ENCODE data around the gene MPEG1. TPM values are rescaled to one million over a fixed set of nuclear protein-coding genes. Genes with fewer than 3 reads are reported as not detected.
A peak's percentile ranks its signal among the peaks of the same experiment; 100 is the strongest.

MPEG1 gene
- total and polyA plus RNA-seq, 2 of the 4 experiments (the other 2 are of a cell fraction) = not detected

DNA sequence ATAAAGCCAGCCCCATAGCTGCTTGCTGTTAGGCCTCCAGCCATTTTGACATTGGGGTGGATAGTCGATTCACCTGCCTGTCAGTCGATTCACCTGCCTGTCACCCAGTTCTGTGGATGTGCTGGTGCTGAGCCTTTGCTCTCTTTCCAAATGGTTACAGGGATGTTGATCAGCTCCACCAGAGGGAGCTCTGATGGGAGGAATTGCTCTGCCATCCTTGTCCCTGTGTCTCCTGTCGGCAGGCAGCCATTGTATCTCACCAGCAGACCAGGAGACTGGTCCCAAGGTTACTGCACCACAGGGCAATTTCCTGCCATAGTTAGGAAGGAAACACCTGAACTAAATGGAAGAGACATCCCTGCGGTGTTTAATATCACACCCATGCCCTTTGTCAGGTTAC, 6.1 kb downstream of the MPEG1 start:
- Histone ChIP-seq H2BK120ac (ENCODE audit: low read depth, low read length) (no peak overlapping the region), H2AK5ac (ENCODE audit: low read depth, low read length) (no peak overlapping the region), H2BK20ac (ENCODE audit: low read depth, low read length) (no peak overlapping the region), H3K4me3 (ENCODE audit: insufficient read depth, low read depth, low read length) (no peak overlapping the region), H3K9ac (ENCODE audit: low read depth, low read length) (no peak overlapping the region), H2BK5ac (ENCODE audit: low read depth, low read length, poor library complexity, severe bottlenecking) (no peak overlapping the region), H3K9me1 (ENCODE audit: insufficient read depth, low read length) (peaks cover 15% of the 10 kb centered on the region; the same call in 1 of the 2 replicates), H3K4me1 (ENCODE audit: control insufficient read depth, insufficient read depth, low read length) (peaks cover 13% of the 10 kb centered on the region), H3K14ac (replicated peaks; ENCODE audit: low read depth, low read length) (no peak overlapping the region), H3K23ac (ENCODE audit: low read depth, low read length) (no peak overlapping the region), H3K27me3 (ENCODE audit: control insufficient read depth, insufficient read depth, low read length) (peaks cover 6% of the 10 kb centered on the region; the same call in 1 of the 2 replicates), H3K79me1 (ENCODE audit: low read depth in 1 of 2, low read length in 2 of 2) (no peaks in the 10 kb centered on the region), H3K27ac (ENCODE audit: insufficient read depth, low read length) (no peak overlapping the region), H3K36me3 (ENCODE audit: control insufficient read depth, insufficient read depth, low read length) (peaks cover 25% of the 10 kb centered on the region), H4K5ac (ENCODE audit: low read depth, low read length) (no peak overlapping the region), H3K4me2 (ENCODE audit: low read depth, low read length) (no peak overlapping the region), H3K9me3 (ENCODE audit: control insufficient read depth, insufficient read depth, low read length) (no peaks in the 10 kb centered on the region), H2AFZ (replicated peaks; ENCODE audit: low read length, poor library complexity) (no peak overlapping the region), H3K18ac (ENCODE audit: low read depth, low read length) (no peak overlapping the region), H2BK15ac (ENCODE audit: low read depth, low read length) (no peak overlapping the region), H3K4ac (ENCODE audit: low read depth, low read length) (no peak overlapping the region), H2AK9ac (replicated peaks; ENCODE audit: low read depth, low read length, poor library complexity) (no peak overlapping the region), H4K20me1 (ENCODE audit: insufficient read depth, low read length) (peaks cover 8% of the 10 kb centered on the region), H4K8ac (ENCODE audit: low read depth in 2 of 2, low read length in 2 of 2) (no peak overlapping the region), H4K91ac (ENCODE audit: insufficient read depth, low read depth, low read length) (no peak overlapping the region), H3K56ac (ENCODE audit: extremely low read depth, insufficient read depth, low read length) (no peak overlapping the region)
- dilution Hi-C loops (cut with HindIII; ENCODE audit: low sequenced_read_pairs, unreplicated experiment) (no loop called here), intact Hi-C loops (cut with micrococcal nuclease) (no loop called here), in situ Hi-C loops (cut with MboI; ENCODE audit: low sequenced_read_pairs) (no loop called here)
- BruUV-seq (replicated peaks) = no TSS peak
- TF ChIP-seq, protein P1, sequence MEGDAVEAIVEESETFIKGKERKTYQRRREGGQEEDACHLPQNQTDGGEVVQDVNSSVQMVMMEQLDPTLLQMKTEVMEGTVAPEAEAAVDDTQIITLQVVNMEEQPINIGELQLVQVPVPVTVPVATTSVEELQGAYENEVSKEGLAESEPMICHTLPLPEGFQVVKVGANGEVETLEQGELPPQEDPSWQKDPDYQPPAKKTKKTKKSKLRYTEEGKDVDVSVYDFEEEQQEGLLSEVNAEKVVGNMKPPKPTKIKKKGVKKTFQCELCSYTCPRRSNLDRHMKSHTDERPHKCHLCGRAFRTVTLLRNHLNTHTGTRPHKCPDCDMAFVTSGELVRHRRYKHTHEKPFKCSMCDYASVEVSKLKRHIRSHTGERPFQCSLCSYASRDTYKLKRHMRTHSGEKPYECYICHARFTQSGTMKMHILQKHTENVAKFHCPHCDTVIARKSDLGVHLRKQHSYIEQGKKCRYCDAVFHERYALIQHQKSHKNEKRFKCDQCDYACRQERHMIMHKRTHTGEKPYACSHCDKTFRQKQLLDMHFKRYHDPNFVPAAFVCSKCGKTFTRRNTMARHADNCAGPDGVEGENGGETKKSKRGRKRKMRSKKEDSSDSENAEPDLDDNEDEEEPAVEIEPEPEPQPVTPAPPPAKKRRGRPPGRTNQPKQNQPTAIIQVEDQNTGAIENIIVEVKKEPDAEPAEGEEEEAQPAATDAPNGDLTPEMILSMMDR (conservative IDR thresholded peaks at IDR 0.05; ENCODE audit: low read depth, low read length) = peak; percentile 55
- TF ChIP-seq RFX5 (IDR thresholded peaks at IDR 0.05; ENCODE audit: low read depth, low read length) (no peak), RCOR1 (IDR thresholded peaks at IDR 0.05; ENCODE audit: insufficient replicate concordance, low read length) (no peak), ELK1 (IDR thresholded peaks at IDR 0.05; ENCODE audit: borderline replicate concordance, low read depth, low read length) (no peak), SMC3 (IDR thresholded peaks at IDR 0.05; ENCODE audit: low read depth, low read length) (peak; percentile 45), MXI1 (IDR thresholded peaks at IDR 0.05; ENCODE audit: borderline replicate concordance, low read depth, low read length) (no peak), RAD21 (IDR thresholded peaks at IDR 0.05; ENCODE audit: low read length) (peak; percentile 23; the same call in 1 of the 2 replicates)
- TF ChIP-seq, protein P2, sequence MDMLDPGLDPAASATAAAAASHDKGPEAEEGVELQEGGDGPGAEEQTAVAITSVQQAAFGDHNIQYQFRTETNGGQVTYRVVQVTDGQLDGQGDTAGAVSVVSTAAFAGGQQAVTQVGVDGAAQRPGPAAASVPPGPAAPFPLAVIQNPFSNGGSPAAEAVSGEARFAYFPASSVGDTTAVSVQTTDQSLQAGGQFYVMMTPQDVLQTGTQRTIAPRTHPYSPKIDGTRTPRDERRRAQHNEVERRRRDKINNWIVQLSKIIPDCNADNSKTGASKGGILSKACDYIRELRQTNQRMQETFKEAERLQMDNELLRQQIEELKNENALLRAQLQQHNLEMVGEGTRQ (IDR thresholded peaks at IDR 0.05; ENCODE audit: low read depth, low read length) = no peak
- peak; percentile 28 for ATAC-seq (ENCODE audit: low read depth)
- CTCF ChIA-PET = interaction anchor here (0.7 to 1.7 kb wide), 9 partner anchors 13 to 65 kb away, joined by 3 to 13 read pairs (median 3); partner anchors contain the start of gene DTX4
- peak; percentile 25 for DNase-seq
- no CpG with 5 or more reads among the region's 4 CpGs for WGBS, 2 experiments (ENCODE audit: extremely low coverage in 2 of 2, insufficient read length in 1 of 2)
- POLR2A ChIA-PET (ENCODE audit: unreplicated experiment) = no interaction called here
